Breast epithelium (tissue), 4 donors: ENCODE data around the gene FUZ. TPM values are rescaled to one million over a fixed set of nuclear protein-coding genes. Genes with fewer than 3 reads are reported as not detected.
"Not testable (repeated sequence)": the region's sequence is repeated elsewhere in the genome, so short reads cannot be mapped to it uniquely, and the experiment has no call there.

ENCODE experiments used
- DNase-seq, 2 donors: peaks; one replicate each; pipeline ENCODE4 v3.0.0-alpha.2; 2019; ENCODE audit warnings: low spot score in 2 of 2
- H3K27ac ChIP-seq, 2 donors: fragments of 200-600 bp; sonication (generic) in 1 of 2; one replicate each; pipeline ENCODE4 v1.5.1; 2016 to 2019; ENCODE audit warnings: mild to moderate bottlenecking in 1 of 2
- H3K27me3 ChIP-seq, 2 donors: fragments of 200-600 bp; sonication (generic) in 1 of 2; one replicate each; pipeline versions ENCODE4 v1.5.1 to v1.6.0; 2017 to 2019; ENCODE audit warnings: control low read depth in 1 of 2, mild to moderate bottlenecking in 1 of 2
- H3K36me3 ChIP-seq: fragments of 200-600 bp; one replicate; pipeline ENCODE4 v1.5.1; 2019
- H3K4me1 ChIP-seq, 2 donors: fragments of 200-600 bp; sonication (generic); one replicate each; pipeline ENCODE4 v1.5.1; 2016 to 2019; ENCODE audit warnings: control low read depth in 1 of 2
- H3K4me3 ChIP-seq, 3 donors: fragments of 200-600 bp; sonication (generic); 1 replicate in 2 of 3; 2 replicates in 1 of 3; pipeline ENCODE4 v1.5.1; 2016 to 2019; ENCODE audit warnings: mild to moderate bottlenecking in 3 of 3, moderate library complexity in 2 of 3
- H3K9me3 ChIP-seq, 2 donors: fragments of 200-600 bp; sonication (generic) in 1 of 2; one replicate each; pipeline ENCODE4 v1.5.1; 2016 to 2019; ENCODE audit warnings: control low read depth in 1 of 2
- POLR2A ChIP-seq: fragments of 450-650 bp; IDR thresholded peaks from one replicate; pipeline ENCODE4 v1.6.1; 2016; ENCODE audit warnings: antibody characterized with exemption, mild to moderate bottlenecking, moderate library complexity
- POLR2AphosphoS5 ChIP-seq, 3 donors: sonication (generic); formaldehyde crosslinking; IDR thresholded peaks; one replicate each; pipeline ENCODE4 v1.6.1; 2017; ENCODE audit warnings: antibody characterized with exemption in 3 of 3
- intact Hi-C: fragments of 100-400 bp; cut with DNase I; formaldehyde crosslinking; loops from one replicate; pipeline ENCODE4 v1.15.1; 2023; ENCODE audit warnings: low total_unique reads
- total RNA-seq, 3 donors: library from RNA; depleted of rRNA; stranded (reverse); fragments of >200 nt; gene quantifications; one replicate each; pipeline ENCODE4 v1.1.0, GENCODE V29; 2016
- TF ChIP-seq, protein P1 (sequence below), 3 donors: fragments of 450-650 bp; IDR thresholded peaks; one replicate each; pipeline ENCODE4 v1.5.1; 2016 to 2017; ENCODE audit warnings: antibody characterized with exemption in 3 of 3, mild to moderate bottlenecking in 3 of 3, moderate library complexity in 3 of 3

FUZ gene
- total RNA-seq, 3 donors from 2014 or later, result 13.0 to 27.4 (median 18.7) TPM

GRCh38 chr19:49829200-49829599 is 16.1 kb upstream of the FUZ start:
- TF ChIP-seq, protein P1, sequence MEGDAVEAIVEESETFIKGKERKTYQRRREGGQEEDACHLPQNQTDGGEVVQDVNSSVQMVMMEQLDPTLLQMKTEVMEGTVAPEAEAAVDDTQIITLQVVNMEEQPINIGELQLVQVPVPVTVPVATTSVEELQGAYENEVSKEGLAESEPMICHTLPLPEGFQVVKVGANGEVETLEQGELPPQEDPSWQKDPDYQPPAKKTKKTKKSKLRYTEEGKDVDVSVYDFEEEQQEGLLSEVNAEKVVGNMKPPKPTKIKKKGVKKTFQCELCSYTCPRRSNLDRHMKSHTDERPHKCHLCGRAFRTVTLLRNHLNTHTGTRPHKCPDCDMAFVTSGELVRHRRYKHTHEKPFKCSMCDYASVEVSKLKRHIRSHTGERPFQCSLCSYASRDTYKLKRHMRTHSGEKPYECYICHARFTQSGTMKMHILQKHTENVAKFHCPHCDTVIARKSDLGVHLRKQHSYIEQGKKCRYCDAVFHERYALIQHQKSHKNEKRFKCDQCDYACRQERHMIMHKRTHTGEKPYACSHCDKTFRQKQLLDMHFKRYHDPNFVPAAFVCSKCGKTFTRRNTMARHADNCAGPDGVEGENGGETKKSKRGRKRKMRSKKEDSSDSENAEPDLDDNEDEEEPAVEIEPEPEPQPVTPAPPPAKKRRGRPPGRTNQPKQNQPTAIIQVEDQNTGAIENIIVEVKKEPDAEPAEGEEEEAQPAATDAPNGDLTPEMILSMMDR (IDR thresholded peaks at IDR 0.05), result no peak
- TF ChIP-seq POLR2AphosphoS5 (IDR thresholded peaks at IDR 0.05) (no peak), POLR2A (no peak)
- Histone ChIP-seq H3K27me3 (no peaks in the 10 kb centered on the region), H3K9me3 (no peaks in the 10 kb centered on the region), H3K4me1 (no peaks in the 10 kb centered on the region), H3K4me3 (no peak overlapping the region), H3K27ac (no peak overlapping the region), H3K36me3 (no peaks in the 10 kb centered on the region)
- no peak for DNase-seq
- intact Hi-C loops, result no loop called here

DNA sequence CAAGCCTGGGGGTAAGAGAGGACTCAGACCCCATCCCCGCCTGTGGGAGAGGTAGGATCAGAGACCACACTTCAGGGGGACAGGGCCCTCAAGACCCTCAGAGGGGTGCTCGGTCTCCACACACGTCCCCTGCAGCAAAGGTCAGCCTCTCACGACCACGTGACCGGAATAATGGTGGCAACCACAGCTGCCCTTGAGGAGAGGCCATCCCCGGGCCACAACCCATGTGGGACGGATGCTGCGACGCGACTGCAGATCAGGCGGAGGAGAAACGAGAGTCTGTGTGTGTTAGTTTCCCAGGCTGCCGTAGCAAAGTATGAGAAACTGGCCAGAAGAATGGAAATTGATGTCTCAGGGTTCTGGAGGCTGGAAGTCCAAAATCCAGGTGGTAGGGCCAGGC is 13.9 kb upstream of the FUZ start:
- no peak for TF ChIP-seq POLR2A
- TF ChIP-seq, protein P1 (IDR thresholded peaks at IDR 0.05), result no peak
- no peak for TF ChIP-seq POLR2AphosphoS5 (IDR thresholded peaks at IDR 0.05)
- no peak for DNase-seq
- Histone ChIP-seq H3K27ac (no peak overlapping the region), H3K27me3 (no peaks in the 10 kb centered on the region), H3K4me3 (no peak overlapping the region), H3K9me3 (no peaks in the 10 kb centered on the region), H3K4me1 (no peaks in the 10 kb centered on the region), H3K36me3 (no peaks in the 10 kb centered on the region)
- intact Hi-C loops, result no loop called here

DNA sequence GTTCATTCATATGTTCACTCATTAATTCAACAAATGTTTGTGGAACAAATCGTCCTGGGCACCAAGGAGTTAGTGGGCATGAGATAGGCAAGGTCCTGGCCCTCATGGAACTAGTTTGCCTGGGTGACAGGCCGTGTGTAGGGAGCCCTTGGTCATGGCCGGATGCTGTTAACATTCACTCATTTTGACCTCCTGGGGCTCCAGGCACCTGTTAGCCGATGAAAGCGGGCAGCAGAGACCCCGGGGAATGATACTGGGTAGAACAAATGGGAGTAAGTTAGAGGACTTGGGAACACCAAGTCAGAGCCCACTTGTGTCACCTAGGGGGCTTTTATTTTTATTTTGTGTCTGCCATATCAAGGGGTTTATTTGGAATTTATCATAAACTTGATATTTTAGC is 11.6 kb upstream of the FUZ start:
- Histone ChIP-seq H3K4me3 (no peak overlapping the region), H3K9me3 (no peaks in the 10 kb centered on the region), H3K27ac (no peak overlapping the region), H3K27me3 (no peaks in the 10 kb centered on the region), H3K36me3 (no peaks in the 10 kb centered on the region), H3K4me1 (no peaks in the 10 kb centered on the region)
- intact Hi-C loops, result no loop called here
- no peak for DNase-seq
- TF ChIP-seq, protein P1 (IDR thresholded peaks at IDR 0.05), result no peak
- TF ChIP-seq POLR2A (no peak), POLR2AphosphoS5 (IDR thresholded peaks at IDR 0.05) (no peak)

- no peak overlapping the region for H3K27ac ChIP-seq
- intact Hi-C loops, result no loop called here
Measured at GRCh38 chr19:49823472-49823871, 10.4 kb upstream of the FUZ start.

GRCh38 chr19:49820125-49820524 is 7.0 kb upstream of the FUZ start:
- H3K4me1 ChIP-seq, result no peaks in the 10 kb centered on the region
- TF ChIP-seq POLR2A (no peak), POLR2AphosphoS5 (IDR thresholded peaks at IDR 0.05) (no peak)
- TF ChIP-seq, protein P1 (IDR thresholded peaks at IDR 0.05), result no peak
- intact Hi-C loops, result no loop called here
- no peaks in the 10 kb centered on the region for H3K36me3 ChIP-seq
- no peak overlapping the region for H3K4me3 ChIP-seq
- H3K27ac ChIP-seq, result no peak overlapping the region
- DNase-seq, result no peak
- H3K9me3 ChIP-seq, result no peaks in the 10 kb centered on the region
- no peaks in the 10 kb centered on the region for H3K27me3 ChIP-seq

More at GRCh38 chr19:49823472-49823871, 10.4 kb upstream of the FUZ start:
- Histone ChIP-seq H3K4me1 (no peaks in the 10 kb centered on the region), H3K27me3 (no peaks in the 10 kb centered on the region), H3K9me3 (no peaks in the 10 kb centered on the region), H3K36me3 (no peaks in the 10 kb centered on the region), H3K4me3 (no peak overlapping the region)
- DNase-seq, result no peak
- TF ChIP-seq, protein P1 (IDR thresholded peaks at IDR 0.05), result no peak

- DNase-seq, intact Hi-C loops, H3K9me3 ChIP-seq, H3K36me3 ChIP-seq, H3K27ac ChIP-seq, H3K4me1 ChIP-seq, H3K27me3 ChIP-seq: not testable (repeated sequence)
- H3K4me3 ChIP-seq, result peak overlapping the region; percentile 72 to 86 (median 83)
Measured at GRCh38 chr19:49819452-49820115, 6.5 kb upstream of the FUZ start.
